Daoy (cell line): ENCODE results near the gene IL17RD. TPM values are rescaled to one million over a fixed set of nuclear protein-coding genes. Genes with fewer than 3 reads are reported as not detected.

ENCODE experiments used
- DNase-seq: peaks from one replicate; pipeline ENCODE4 v3.0.0-alpha.2; 2015; ENCODE audit warnings: low read depth
- total RNA-seq: library from RNA; depleted of rRNA; stranded (reverse); fragments of >200 nt; shearing (Covaris generic); gene quantifications from 2 replicates; pipeline ENCODE4 v1.2.3, GENCODE V29; 2014; rRNA removed

Gene IL17RD
- total RNA-seq = 0.46 and 0.71 TPM in 2 replicates

DNA sequence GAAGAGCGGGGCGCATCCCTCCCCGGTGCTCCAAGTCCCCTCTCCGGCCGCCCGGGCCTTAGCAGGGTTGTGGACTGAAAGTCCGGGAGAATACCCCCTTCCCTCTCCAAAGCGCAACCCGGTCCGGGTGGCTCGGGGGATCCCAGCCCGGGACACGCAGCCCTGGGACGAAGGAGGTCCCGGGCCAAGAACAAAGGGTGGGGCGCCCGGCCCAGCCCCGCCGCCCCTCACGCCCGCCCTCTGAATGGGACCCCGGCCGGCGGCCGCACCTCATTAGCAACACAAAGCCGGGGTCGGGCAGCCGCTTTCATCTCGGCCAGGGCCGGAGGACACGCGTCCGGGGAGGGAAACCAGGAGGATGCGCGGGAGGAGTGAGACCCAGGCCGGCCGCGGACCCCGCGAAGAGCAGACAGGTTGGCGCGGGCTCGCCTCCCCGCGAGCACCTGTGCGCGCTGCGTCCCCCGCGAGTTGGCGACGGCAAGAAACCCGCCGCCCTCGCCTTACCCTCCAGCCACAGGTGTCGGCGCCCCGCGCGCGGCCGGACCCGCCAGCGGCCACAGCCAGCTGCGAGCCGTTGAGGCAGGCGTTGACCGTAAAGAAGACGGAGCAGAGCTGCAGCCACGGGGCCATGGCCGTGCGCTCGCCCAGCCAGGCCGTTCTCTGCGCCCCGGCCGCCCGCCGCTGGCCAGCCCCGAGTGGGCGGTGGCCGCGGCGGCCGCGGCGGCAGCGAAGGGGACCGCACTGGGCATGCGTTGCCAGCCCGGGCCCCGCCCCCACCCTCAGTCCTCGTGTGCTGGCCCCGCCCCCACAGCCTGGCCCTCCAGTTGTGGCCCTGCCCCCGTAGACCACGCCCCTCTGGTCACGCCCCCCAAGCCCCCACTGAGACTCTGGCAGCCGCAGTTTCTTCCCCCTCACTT is at the start of gene IL17RD:
Gene IL17RD, minus strand, starts transcription at position 697 of the 917 bp plus-strand sequence. Its CDS starts 67 bp downstream, at position 630.
- DNase-seq = peak; percentile 89

DNA sequence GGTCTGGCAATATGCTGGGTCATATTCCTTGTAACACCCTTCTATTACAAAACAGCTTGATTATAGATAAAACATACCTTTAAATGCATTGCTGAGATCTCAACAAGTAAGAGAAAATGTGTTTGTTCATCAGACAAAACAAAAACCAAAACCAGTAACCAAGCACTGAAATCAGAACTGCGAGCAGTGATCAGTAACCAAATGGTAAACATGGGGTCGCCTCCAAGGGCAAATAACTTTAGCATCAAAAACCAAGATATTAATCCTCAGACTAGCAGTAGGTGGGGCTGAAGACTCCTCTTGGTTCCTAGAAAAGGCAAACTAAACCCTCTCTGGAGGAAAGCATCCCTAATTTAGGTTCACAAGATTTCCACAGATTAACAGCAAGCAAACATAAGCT is 41.3 kb upstream of the IL17RD start:
- no peak for DNase-seq

DNA sequence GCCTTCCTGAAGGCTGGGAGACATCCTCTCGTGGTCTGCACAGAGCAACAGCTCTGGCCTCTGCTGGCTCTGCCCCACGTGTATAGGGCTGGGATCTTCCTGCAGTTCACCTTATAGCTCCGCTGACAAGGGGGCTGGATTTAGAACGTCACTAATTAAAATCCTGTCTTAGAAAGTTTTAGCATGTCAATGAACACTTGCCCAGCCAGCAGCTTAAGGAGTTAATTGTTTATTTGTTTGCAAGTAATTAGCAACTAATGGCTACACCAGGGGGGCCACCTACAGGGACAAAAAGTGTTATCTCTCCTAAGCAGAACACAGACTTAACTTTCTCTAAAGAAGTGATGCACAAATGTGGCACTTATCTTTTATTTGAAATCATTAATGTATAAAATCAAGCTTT is 34.7 kb upstream of the IL17RD start, which contains the start of gene HESX1:
Gene HESX1, minus strand, starts transcription at position 84 of the 403 bp plus-strand sequence. Its CDS starts 60 bp downstream, at position 24.
- DNase-seq = no peak

DNA sequence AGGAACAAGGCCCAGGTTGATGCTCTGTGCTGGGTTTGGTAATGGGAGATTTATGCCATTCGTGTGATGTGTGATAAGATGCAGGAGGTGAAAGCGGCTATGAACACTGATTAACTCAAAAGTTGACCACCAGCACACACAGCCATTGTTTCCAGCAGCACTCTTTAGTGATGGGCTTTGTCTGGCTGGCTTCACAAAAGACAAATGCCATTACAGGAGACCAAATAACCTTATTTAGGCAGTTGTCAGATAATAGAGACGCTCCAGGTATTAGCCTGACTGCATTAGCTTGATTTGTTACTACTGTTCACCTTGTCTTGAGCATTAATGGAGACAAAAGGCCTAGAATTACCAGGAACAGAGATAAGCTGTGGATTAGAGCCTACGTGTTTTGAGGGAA is 29.5 kb upstream of the IL17RD start:
- DNase-seq = no peak

DNA sequence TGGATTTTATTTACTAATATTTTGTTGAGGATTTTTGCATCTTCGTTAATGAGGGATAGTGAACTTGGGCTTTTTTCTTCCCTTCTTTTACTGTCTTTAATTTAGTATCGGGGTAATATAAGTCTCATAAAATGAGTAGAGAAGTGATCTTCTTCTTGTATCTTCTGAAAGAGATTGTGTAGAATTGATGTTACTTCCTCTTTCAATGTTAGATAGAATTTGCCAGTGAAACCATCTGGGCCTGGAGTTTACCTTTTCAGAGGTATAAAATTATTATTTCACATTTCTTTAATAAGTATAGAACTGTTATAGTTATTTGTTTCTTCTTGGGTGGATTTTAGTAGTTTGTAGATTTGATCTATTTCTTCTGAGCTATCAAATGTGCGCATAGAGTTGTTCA is 26.9 kb upstream of the IL17RD start:
- no peak for DNase-seq

DNA sequence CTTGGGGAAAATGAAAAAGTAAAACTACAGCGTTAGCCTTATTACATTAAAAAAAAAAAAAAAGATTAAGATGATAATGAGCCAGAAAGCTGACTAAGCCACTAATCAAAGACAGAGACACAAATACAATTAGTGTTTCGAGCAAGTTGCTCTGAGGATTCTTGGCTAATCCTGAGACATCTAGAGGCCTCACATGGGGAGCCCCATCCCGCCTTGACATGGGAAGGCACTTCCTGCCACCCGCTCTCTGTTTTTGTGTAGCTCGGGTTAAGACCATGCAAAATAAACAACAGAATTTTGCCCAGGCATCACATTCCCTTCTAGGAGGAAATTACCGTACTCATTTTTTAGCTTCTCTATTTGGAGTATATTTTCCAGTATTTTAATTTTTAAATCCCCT is 19.4 kb upstream of the IL17RD start:
- DNase-seq = no peak

DNA sequence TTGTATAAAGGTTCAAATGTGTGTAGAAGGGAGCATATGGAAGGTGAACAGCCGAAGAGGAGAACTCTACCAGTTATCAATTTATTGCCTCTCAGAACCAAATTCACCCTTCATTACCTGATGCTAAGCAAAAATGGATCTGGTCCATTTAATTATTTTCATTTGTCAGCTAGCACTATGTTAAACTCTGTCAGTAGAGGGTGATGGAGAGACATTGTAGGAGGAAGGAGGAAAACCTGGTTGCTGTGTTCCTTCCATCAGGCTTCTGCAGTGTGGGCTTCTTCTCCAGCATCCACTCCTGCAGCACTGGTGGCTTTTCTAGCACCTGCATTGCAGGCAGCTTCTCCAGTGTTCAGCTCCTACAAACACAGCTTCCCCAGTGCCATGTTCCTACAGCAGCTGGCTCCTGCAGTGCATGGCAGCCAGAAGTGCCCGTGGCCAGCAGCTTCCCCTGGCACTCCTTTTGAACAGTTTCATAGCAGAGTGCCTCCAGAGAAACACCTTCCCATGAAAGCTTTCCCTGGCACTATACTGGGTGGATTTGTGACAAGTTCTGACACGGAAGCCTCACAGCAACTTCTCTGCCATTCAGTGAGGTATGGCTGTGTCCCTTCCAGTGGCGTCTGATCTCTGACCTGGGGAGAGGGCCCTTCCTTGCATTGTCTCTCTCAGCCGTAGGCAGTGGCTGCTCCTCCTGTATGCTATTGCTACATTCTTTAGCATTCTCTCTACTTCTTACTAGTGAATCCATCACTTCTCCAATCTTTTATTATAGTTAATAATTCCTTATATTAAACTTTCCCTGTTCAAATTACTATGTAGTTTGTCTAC is 14.6 kb upstream of the IL17RD start:
- DNase-seq = no peak

DNA sequence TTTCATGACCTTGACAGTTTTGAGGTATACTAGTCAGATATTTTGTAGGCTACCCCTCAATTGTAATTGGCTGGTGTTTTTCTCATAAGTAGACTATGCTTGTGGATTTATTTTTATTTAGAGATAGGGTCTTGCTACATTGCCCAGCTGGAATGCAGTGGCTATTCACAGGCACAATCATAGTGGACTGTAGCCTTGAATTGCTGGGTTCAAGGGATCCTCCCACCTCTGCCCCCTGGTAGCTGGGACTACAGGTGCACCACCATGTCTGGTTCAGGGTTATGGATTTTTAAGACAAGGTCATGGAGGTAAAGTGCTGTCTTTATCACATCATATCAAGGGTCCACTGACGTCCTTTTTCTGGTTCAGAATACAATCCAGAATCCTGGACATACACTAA is 10.9 kb upstream of the IL17RD start:
- no peak for DNase-seq

DNA sequence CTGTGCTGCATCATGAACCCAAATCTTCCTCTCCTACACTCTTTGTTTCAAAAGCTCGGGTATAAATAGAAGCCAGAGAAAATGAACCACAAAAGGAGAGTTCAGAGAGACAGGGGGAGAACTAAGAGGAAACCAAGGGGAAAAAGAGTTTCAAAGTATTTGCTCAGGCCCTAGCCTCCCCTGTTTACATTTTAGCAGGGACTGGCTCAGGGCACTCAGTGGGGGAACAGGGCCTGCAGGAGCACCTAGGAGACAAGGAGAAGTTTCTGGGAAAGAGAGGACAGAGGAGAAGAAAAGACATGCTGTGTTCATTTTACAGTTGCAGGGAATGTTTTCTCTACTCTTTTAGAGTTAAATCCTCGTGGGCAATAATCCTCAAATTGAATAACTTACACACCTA is 8.5 kb upstream of the IL17RD start:
- DNase-seq = no peak

DNA sequence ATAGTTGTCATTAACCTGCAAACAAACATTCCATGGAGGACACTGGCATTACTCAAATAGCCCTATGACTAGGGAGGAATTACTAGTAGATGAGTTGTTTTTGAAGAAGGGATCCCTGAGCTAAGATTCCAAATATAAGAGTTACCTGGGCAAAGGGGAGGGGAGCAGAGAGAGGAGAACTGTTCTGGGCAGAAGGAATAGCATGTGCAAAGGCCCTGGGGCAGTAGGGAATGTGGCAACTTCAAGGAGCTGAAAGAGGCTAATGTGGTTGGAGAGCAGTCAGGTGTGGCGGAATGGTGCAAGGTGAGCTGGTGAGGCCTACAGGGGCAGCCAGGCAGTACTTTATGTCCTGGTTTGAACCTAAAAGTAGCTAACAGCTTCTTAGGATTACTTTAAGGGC is 5.8 kb upstream of the IL17RD start:
- no peak for DNase-seq

DNA sequence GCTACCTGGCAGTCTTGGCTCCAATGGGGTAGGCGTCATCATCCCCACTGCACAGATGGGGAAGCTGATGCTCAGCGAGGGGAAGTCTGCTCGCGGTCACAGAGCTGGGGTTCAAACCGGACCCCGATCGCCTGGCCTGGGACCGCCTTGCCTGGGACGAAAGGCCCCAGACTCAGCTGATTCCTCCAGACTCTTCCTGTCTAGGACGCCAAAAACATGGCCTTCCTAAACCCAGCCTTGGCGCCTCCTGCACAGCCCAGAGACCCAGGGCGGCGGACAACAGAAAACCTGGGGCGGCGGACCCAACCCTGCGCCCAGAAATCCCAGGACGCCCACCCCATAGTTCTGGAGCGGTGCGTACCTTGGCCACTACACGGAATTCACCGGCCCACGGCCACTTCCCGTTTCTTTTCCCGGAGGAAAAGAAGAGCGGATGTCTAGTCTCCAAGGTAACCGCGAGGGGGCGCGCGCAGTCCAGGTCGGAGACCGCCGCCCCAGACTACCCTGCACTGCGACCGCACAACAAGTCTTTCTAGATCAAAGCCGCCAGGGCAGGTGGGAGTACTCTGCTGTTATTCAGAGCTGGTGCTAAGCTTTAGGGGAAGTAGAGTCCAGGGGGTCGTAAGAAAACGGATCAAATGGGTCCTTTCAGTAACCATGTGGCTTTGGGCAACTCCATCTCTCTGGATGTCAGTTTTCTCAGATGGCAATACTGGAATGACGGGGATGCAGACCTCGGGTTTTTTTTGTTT is 4.9 kb upstream of the IL17RD start:
- peak; percentile 83 for DNase-seq

DNA sequence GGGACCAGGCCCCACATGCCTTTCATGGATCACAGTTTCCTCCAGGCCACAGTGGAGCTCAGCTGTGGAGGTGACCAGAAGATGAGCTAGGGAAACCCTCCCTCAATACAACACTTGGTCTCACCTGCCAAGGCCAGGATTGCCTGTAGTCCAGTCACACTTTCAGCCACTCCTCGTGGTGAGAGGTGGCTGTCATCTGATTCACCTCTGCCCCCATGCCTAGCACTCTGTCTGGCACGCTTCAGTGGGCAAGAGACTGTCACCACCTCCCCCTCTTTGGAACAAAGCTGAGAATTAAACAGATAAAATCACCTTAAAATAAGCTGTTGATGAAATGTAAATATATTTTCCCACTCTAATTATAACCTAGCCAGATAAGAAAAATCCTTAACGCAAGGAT is 4.0 kb upstream of the IL17RD start:
- DNase-seq = no peak

DNA sequence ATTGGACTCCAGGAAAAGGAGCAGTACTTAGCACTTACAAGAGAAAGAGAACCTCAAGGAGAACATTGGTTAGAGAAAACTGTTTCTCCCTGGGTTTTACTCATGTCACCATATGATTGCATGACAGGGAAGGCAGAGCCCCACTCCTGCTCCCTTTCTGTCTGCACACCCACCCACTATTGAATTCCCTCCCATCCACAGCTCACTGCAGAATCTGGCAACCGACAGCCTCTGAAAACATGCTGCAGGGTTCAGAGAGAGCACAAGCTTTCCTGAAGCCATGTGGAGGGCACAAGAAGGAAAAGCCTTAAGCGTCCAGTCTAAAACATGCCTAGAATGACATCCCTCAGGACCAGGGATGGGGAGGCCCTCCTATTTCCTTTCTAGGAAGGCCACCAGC is 3.0 kb upstream of the IL17RD start:
- no peak for DNase-seq

DNA sequence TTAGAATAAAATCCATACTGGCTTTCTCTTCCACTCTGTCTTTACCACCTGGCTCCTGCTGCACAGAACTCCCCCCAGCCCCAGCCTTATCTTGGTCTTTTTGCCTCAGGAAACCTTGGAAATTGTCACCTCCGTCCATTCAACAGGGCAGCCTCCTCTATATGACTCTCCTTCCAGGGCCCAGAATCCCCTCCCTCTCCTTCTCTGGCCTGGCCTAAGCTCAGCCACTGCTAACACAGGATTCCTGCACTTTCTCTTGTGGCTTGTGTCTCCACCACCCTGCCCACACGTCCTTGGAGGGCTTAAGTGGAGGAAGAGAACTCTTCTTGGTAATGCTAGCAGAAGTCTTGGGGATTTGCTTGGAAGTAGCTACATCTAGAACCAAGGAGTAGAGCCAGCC is 1.5 kb upstream of the IL17RD start:
- no peak for DNase-seq

DNA sequence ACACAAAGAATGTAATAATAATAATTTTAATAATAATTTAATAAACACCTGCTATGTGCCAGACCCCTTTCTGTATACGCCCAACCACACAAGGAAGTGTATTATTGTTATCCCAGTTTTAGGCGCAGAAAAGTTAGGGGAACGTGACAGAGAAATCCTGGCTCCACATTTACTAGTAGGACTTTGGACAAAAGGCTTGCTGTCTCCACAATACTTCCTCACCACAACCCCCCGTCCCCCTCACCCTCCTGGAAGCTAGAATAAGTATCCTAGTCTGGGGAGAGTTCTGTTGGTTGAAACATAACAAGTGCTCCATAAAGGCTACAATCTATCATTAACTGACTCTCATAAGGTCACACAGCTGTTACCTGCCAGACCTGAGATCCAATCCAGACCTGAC is 488 bp upstream of the IL17RD start:
- no peak for DNase-seq

DNA sequence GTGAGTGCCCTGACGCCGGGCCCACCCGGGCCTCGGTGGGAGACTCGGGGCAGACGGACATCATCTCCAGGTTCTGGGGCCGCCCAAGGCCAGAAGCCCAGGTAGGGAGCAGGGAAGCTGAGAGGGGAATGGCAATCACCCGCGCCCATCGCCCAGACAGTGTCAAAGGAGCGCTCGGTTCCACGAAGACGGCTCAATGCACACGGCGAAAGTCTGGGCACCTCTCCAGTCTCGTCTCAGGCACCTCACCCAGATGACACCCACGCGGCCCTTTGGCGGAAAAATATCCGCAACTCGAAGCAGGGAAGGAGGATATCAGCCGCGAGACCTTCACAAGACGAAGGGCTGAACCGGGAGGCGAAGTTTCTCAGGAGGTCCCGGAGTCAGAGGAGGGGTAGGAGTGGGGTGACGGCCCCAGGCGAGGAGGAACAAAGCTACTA is 916 bp downstream of the IL17RD start:
- DNase-seq = peak; percentile 23

DNA sequence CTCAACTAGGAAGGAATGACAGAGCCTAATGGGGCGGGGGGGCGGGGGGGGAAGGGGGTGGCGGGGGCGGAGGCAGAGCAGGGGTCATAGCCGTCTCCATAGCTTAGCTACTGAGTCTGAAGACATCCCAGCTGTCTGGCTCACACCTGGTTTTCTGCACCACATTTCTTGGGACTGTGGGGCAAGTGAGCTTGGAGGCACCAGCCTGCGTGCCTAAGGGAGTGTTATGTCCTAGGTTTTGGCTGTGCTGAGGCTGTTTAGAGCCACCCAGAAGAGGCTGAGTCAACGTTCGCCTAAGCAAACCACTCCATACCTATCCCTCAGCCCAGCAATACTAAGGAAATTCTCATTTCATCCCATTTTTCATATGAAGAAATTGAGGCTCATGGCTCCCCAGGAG is 1.4 kb downstream of the IL17RD start:
- DNase-seq = peak; percentile 38

DNA sequence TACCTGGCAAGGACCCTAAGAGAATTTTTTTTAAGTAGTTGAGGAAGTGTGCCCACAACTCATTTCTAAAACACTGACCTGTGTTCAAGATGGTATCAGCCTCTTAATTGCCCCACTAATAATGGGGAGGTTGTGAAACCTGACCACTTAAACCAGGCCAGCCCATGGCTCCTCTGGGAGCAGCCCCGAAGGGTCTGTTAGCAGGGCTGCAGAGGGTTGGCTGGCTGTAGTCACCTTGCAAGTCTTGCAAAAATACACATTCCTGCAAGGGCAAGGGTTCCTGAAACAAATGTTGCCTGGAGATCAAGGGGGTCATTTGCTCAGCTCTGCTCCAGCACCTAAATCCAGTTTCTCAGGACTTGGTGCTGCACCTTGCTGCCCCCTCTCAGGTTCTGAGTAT is 3.2 kb downstream of the IL17RD start:
- DNase-seq = no peak

DNA sequence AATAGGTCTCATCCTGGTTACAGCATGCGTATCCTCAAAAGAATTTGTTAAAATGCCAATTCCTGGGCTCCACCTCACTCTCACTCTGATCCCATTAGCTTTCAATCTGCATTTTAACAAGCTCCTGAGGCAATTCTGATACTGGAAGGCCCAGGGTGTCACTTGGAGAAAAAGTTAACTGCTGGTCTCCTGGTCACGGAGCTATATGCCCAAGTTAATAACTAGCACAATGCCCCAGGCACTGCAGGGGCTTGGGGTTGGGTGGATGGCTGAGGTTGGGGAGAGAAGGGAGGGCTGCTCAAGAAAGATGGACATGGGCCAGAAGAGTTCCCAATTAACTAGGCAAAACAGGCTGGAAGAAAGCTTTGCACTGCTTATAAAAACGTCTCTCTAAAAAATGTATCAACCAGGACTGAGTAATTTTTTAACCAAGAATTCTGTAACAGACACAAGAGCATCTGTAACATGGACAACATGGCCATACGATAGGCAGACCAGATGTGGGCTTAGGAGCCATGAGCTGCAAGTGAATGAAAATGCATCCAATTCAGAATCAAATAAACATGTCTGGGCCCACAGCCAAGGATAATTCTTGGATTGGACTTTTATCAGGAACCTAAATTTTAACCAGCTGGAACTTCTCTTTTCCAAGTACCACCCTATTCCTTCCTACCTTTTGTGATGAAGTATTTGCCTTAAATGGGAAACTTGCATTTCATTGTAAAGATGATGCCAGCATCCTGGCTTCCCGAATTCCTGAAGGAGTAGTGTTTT is 4.2 kb downstream of the IL17RD start:
- no peak for DNase-seq

DNA sequence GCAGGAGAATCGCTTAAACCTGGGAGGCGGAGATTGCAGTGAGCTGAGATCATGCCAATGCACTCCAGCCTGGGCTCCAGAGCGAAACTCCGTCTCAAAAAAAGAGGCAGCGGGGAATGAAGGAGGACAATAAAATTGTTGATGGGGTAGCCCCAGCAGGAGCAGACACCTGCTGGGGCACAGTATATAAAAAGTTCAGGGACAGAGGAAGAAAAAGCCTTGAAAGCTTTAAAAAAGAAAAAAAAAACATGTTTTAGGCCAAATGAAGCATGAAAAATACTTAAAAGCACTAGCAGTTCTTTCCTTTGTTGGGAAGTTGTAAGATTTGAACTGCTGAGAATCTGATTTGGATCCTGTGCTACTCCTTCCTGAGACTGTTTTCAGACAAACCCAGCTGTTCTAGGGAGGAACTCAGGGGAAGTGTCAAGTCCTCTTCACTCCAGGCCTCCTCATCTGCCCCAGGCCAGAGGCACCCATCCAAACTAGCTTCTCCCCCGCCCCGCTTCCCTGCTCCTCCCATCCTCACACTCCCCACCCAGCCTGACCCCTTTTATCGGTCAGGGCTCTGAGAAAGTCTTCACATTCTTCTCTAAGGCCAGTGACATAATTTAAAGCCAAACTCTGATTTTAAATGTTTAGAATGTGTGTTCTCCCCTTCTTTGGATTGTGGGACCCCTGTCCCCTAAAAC is 4.9 kb downstream of the IL17RD start:
- DNase-seq = no peak
